K562 (cell line): ENCODE data around the gene NEDD4L. TPM values are rescaled to one million over a fixed set of nuclear protein-coding genes. Genes with fewer than 3 reads are reported as not detected.

Source experiments
- MXD1 ChIP-seq: fragments of 250-450 bp; sonication (Bioruptor Pico); IDR thresholded peaks from 2 replicates; pipeline ENCODE4 v1.8.0; 2021; ENCODE audit warnings: borderline replicate concordance, mild to moderate bottlenecking, moderate library complexity; ENCODE audit not compliant: poor library complexity, severe bottlenecking
- POLR3A ChIP-seq: IDR thresholded peaks from 2 replicates; pipeline ENCODE4 v1.6.1; 2011; ENCODE audit warnings: borderline replicate concordance, mild to moderate bottlenecking, moderate library complexity; ENCODE audit not compliant: insufficient read length, insufficient read depth; ENCODE audit errors: extremely low read depth
- POU5F1 ChIP-seq: fragments of 150-350 bp; IDR thresholded peaks from 2 replicates; pipeline ENCODE4 v1.6.1; 2014; ENCODE audit warnings: borderline replicate concordance, low read length, low read depth, mild to moderate bottlenecking; ENCODE audit not compliant: partially characterized antibody
- SMARCC2 ChIP-seq: fragments of 450-650 bp; IDR thresholded peaks from 2 replicates; pipeline ENCODE4 v1.6.1; 2017; ENCODE audit warnings: antibody characterized with exemption, moderate library complexity, mild to moderate bottlenecking, low read depth
- THRA ChIP-seq: fragments of 450-650 bp; IDR thresholded peaks from 2 replicates; pipeline ENCODE4 v1.6.1; 2017; ENCODE audit warnings: mild to moderate bottlenecking, moderate library complexity
- VEZF1 ChIP-seq: fragments of 200-800 bp; sonication (Bioruptor generic); IDR thresholded peaks from 2 replicates; pipeline ENCODE4 v1.6.1; 2017; ENCODE audit warnings: missing genetic modification characterization, missing compliant biosample characterization
- ZFPM2 ChIP-seq: fragments of 250-450 bp; sonication (Bioruptor Pico); IDR thresholded peaks from 2 replicates; pipeline ENCODE4 v1.5.1; 2022; ENCODE audit warnings: mild to moderate bottlenecking
- ZMIZ1 ChIP-seq, 2 experiments: fragments of 150-350 bp in 1 of 2; IDR thresholded peaks; 2 replicates each; pipeline ENCODE4 v1.6.1; 2012 to 2016; ENCODE audit warnings: low read depth in 2 of 2, low read length in 2 of 2, mild to moderate bottlenecking in 1 of 2, moderate library complexity in 1 of 2
- polyA plus RNA-seq, 8 experiments: library from polyadenylated mRNA; depleted of rRNA in 4 of 8; stranded (reverse) in 5 of 8; unstranded in 3 of 8; fragments of >200 nt; fragmentation: Nextera tagmentation in 2 of 8; fragmentation: Illumina TruSeq in 1 of 8; extraction: Ambion mirVana in 2 of 8; extraction: Trizol in 1 of 8; gene quantifications; 2 replicates each; pipeline versions ENCODE4 v1.2.1 to v1.2.3, GENCODE V29; 2011 to 2014; ENCODE audit warnings: inconsistent platforms in 1 of 8, missing spikeins in 1 of 8
- total RNA-seq, 7 experiments: library from RNA; depleted of rRNA in 6 of 7; stranded (reverse); fragments of >200 nt in 6 of 7; fragmentation: Illumina TruSeq in 2 of 7; extraction: Trizol in 2 of 7; gene quantifications; 2 replicates each; pipeline versions ENCODE4 v1.2.1 to v1.2.3, GENCODE V29; 2011 to 2021; ENCODE audit warnings: low replicate concordance in 1 of 7

NEDD4L gene
- total and polyA plus RNA-seq, 9 of the 15 experiments (the other 6 are each of a cell fraction or from before 2014, with no cell fraction given), result 8.1 to 33.4 (median 19.9) TPM

- TF ChIP-seq POLR3A (no peak), THRA (no peak), VEZF1 (CRISPR knock-in tag) (no peak), POU5F1 (no peak), SMARCC2 (no peak), MXD1 (CRISPR knock-in tag) (no peak), ZMIZ1 (IDR thresholded peaks at IDR 0.05; ENCODE audit: low read depth in 2 of 2, low read length in 2 of 2) (no peak), ZFPM2 (CRISPR knock-in tag) (no peak)
Observed at GRCh38 chr18:58350526-58350925, 306.5 kb downstream of the NEDD4L start (continued).
